GM19452 (cell line): ENCODE data around the gene CDK6.
A peak's percentile ranks its signal among the peaks of the same experiment; 100 is the strongest.

Experiments used
- ATAC-seq: cut with Tn5 transposase; IDR thresholded peaks from one replicate; pipeline ENCODE4 v1.9.1; 2021; ENCODE audit not compliant: unreplicated experiment

CDK6 gene

DNA sequence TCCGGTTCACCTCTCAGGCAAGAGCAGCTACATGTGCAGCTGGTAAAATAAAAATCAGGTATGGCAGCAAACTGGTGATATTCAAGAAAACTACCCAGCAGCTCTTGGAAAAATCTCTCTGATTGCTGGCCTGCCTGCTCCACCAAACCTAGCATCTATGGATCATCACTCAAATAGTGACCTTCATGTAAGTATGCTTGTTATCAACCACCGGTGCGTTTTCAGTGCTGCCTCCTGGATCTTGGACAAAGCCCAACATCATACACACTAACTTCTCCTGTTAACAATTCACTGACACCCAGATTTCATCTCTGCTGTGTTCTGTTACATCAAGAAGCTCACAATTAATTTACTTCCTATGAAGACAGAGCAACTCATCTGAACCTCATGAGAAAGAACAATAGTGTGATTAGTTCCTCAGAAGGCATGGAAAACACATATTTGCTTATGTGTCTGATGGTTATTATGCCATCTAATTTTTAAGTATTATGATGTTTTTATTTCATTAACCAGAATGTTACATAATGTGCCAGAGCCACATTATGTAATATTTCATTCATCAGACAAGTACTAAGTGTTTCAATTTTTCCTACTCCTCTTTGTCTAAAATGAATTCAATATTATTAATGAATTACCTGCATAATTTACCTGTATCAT lies 8.8 kb downstream of the CDK6 start:
- no peak for ATAC-seq

DNA sequence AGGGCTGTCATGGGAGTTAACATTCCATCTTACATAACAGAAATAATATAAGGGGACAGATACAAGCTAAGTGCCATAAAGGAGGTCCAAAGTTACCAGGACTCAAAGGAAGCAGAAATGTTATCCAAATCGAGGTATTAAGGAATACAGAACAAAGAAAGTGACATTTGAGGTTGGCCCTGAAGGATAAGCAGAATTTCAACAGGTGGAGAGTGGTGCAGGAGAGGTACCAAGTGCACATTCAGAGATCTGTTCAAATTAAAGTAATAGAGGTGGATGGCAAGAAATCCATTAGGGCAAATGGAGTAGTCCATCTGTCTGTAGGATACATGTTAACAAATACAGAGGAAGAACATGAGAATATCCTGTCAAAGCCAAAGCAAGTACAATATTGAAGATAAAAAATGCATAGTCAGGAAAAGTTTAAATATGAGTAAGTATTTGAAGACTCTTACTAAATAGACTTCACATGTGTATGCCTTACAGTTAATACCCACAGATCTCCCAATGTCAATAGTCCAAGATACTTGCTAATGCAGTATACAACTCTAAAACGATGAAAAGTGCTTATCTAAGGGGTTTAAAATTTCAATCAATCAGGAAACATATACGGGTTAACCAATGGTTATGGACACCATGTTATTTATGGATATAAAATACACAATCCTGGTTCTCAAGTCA lies 10.0 kb downstream of the CDK6 start:
- no peak for ATAC-seq

DNA sequence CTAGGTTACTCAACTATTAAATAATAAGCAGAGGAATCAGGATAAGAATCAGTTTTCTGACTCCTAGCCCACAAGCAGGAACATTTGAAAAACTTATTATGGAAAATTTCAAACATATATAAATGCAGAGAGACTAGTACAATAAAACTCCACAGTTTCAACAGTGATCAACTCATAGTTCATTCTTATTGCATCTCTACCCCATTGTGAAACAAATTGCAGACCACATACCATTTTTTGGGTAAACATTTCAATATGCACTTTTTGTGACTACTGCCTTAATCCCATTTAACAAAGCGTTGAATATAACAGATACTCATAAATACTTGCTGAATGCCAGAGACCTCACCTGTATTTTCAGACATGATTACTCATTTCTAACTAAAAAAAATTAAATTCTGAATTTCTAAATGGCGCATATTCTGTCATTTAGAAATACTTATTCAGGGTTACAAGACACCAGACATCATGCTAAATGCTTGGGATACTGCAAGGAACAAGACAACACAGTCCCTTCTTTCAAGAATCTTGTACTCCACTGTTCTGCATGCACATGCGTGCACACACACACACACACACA lies 11.4 kb downstream of the CDK6 start:
- ATAC-seq, result no peak

DNA sequence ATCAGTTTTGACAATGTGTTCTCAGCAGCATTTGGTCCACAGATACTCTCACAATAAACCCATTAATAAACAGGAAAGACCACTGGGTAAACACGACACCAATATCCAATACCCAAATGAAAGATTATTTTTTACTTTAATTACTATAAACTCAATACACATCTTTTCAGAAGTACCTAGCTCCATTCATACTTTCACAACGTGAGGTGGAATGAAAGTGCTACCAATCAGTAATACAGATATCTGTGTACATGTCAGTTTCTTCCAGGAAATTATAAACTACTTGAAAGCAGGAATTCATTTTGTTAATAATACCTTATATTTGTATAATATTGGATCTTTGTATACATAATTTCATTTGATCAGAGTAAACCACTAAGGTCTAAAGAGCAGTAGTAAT lies 11.9 kb downstream of the CDK6 start:
- ATAC-seq, result no peak

DNA sequence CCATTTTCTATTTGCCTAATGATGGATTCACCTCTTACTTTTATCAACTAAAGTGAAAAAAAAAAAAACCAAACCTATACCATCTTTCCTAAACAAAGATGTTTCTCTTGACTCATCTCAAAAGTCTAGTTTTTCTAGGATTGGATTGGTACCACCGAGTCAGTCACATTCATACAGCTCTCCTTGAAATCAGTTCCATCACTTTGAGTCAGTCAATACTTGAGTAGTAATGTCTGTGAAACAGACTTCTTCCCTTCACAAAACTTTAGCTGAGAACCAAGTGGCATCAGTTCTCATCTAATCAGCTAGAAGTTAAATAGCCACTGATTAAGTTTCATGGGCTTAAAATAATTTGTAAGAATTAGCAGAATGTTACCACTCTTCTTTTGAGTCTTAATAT lies 13.3 kb downstream of the CDK6 start:
- no peak for ATAC-seq

DNA sequence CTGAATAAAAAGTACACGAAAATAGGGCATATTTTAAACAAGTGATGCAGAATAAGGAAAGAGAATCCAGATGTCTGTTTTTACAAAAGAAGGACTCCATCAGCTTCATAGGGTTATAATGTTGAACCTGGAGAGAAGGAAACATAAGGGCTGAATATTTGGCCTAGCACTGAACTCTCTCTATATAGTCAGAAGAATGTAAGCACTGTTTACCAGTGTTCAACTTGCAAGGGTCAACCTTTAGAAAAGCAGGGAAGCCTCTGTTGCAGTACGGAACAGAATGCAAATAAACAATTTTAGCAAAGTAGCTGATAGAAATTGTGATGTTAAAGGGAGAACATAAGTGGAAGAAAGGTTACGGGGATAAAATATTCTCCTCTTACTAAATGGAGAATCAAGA lies 16.2 kb downstream of the CDK6 start:
- ATAC-seq, result no peak

DNA sequence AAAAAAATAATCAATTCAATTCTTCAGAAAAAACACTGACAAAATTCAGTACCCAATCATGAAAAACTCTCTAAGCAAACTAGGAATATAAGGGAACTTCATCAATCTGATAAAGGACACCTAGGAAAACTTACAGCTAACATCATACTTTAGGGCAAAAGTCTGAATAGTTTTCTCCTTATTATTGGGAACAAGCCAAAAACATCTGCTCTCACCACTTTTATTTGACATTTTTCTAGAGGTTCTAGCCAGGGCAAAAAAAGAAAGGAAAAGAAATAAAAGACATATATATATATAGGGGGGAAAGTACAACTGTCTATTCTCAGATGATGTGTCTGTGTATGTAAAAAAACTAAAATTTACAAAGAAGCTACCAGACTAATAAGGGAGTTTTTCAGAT lies 19.0 kb downstream of the CDK6 start:
- no peak for ATAC-seq

DNA sequence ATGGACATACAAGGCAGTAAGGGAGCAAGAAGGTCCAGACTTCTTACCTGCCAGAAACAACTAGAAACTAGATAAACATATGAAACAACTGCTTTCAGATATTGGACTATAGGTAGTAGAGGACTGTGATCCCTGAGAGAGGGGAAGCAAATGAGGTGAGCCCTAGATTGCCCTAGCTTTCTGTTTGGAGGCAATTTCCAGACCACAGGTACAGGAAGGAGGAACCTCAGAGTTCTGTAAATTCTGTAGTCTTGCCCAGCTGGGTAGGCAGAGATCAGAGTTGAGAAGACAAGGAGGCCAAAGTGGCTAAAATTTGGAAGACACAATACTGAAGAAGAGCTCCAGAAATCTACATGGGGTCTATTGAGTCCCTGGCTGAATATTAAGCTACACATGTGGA lies 21.0 kb downstream of the CDK6 start:
- ATAC-seq, result no peak

DNA sequence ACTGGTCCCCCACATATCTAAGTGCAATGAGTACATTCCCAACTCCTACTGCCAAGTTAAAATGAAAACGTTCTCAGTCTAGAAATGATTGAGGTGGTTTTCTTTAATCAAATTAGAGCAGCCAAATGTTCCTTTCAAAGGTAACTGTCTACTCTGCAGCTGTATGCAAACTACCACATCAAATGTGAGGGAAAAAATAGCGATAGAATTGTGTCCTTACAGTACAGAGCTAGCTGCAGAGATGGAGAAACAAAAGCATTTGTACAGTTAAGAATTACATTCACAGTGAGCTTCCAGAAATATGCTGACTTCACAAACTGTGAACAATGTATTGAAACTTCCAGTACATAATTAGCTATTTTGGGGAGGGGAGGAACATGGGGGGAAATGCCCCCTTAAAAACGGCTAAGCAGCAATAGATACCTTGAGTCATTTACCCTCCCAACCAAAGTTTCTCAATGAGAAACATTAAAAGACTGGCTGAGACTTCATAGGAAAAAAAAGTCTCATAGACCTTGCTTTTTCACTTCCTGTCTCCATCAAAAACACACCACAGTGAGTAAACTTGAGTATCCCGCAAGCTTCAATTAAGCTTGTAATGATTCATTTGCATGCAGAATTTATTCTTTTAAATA lies 22.9 kb downstream of the CDK6 start:
- ATAC-seq, result peak; percentile 43

DNA sequence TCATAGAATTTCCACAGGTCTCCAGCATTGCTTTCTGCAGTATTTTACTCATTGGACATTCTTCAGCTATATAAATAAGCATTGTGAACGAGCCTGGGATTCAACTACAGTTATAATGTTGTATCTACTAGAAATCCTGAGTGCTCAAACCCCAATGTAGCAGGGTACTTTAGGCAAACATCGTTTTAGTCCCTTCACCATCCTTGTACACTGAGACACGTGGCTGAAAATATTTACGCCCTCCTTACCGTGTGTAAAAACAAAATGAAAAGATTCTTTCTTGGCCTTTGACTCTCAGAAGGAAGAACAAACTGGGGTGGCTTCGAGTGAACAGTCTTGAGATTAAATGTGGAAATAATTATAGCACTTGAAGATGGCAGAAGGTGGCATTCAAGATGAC lies 25.2 kb downstream of the CDK6 start:
- no peak for ATAC-seq

DNA sequence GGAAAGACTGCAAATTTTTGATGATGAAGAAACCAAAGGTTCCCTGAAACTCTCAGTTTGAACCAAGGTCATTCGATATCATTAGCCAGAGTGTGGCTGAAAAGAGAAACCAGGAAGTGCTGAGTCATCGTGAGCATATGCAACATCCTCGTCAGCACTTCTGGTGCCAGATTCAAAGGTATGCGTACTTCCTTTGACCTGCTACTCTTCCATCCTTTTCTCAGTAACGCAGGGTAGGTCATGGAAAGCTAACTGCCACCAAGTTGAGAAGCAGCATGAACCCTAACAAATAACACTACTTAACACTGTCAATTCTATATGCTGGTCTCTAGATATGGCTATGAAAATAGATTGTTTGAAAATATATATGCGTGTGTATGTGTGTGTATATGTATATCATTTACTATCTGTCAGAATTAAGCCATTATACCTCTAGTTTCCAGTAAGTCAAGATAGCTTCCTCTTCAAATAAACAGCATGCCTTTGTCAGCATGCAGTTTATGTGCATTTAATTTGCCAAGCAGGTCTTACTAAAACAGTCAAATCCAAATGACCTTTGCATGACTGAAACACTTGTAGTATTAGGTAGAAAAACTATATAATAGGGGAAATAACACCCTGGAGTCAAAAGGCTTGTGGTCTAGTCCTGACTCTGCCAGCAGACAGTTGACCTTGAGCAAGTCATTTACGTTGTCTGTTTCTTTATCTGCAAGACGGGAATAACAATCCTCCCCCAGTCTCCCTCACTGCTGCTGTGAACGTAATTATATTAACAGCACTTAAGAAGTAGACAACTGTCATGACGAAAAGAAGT lies 26.4 kb downstream of the CDK6 start:
- peak; percentile 81 for ATAC-seq

DNA sequence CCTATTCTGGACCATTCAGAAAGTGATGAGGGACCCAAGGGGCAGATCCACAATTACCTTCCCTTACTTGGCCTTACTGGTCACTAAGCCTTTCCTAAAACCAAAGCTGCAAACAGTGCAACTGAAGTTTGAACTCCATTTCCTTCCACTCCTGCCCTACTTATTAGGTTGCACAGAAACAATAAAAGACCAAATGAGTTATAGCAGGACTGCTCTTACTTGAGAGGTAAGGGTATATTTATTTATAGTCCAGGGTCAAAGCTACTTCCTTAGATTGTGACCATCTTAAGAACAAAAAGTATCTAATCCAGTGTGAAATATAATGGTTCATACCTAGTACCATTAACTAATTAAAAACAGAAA lies 27.0 kb downstream of the CDK6 start:
- peak; percentile 29 for ATAC-seq

DNA sequence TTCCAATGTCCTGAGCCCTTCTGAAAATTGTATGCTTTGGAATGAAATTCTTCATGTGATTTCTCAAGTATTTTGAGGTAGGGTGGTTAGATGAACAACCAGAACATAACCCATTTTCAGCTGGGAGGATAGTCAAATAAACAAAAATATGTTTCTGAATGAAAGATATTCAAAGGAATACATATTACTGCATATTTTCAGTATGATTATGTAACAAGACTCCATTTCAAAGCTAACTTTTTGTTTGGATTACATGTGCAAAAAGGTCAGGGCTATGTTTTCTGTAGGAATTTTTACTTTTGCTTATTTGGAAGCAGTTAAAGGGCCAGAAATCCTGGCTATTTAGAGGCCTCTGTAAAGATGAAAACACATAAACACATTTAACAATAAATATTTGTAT lies 27.7 kb downstream of the CDK6 start:
- ATAC-seq, result no peak

DNA sequence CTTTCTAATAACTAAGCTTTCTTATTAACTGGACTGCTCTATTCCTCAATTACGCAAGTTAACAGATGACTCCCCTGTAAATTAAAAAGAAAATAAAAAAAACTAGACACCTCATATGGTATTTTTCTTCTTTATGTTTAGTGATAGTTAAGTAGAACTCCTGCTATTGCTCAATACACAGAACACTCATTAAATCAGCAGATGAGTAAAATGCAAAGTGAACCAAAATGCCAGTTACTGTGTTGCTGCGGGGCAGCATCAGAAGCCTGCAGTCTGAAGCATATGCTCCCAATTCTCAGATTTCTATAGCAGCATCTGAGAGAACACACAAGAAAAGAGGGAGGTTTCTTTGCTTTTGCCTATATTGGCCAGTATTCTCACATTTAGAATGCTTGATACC lies 28.4 kb downstream of the CDK6 start:
- no peak for ATAC-seq

DNA sequence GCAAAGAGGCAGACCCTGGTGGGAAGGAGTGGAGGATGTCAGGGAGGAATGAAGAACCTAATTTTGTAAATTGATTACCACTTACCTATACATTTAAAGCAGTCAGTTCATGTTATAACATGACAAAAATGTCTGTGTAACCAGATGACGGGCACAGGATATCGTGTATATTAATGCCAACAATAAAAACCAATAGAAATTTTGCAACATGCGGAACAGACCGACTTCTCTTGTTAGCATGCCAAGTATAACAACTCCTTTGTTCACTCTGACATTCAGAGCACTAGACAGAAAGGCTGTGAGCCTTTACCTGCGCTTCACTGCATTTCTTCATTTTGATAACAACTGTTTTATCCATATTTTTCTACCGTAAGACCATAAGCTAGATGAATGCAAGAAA lies 29.9 kb downstream of the CDK6 start:
- no peak for ATAC-seq

DNA sequence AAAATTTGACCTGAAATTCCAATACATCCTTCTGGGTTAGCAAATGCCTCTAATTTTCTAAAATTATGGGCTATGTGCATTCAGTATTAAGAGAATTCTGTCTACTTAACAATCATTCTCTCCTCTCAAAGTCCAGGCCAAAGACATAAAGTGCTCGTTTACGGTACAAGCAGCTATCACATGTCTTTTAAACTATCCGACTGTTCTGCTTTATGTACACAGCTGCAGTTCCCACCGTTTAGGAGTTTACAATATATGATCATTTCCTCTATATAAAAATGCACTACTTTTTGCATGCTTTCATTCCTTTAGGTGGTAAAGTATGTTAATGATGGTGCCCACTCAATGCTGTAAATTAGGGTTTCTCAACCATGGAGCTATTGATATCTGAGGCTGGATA lies 34.0 kb downstream of the CDK6 start:
- ATAC-seq, result no peak

DNA sequence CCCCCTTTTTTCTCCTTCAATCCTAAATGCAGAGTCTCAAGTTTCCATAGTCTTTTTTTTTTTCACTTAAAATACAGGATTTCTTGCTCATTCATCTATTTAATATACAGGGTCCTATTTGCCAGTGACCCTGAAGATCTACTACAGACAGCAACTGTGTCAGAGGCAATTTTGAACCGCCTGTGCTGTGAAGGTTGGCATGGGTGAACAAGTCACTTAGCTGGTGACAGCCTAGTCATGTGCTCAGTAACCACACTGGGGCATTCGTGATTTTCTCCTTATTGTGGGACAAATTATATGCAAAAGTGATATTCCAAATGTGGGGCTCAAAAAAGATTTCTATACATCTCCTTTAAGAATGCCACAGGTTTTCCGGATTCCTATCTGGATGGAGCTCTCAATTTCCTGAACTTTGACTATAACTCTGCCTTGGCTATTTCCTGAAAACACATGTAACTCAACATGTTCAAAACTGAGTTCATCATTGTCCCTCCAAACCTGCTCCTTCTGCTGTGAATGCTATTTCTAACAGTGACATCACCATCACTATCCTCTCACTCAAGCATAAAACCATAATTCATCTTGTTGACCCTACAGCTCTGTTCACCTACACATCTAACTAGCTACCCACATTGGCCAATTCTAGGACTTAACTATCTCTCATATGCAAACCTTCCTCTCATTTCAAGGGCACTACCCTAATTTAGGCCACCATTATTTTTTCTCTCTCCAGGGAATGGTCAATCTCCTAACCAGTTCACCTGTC lies 36.7 kb downstream of the CDK6 start:
- ATAC-seq, result peak; percentile 65

DNA sequence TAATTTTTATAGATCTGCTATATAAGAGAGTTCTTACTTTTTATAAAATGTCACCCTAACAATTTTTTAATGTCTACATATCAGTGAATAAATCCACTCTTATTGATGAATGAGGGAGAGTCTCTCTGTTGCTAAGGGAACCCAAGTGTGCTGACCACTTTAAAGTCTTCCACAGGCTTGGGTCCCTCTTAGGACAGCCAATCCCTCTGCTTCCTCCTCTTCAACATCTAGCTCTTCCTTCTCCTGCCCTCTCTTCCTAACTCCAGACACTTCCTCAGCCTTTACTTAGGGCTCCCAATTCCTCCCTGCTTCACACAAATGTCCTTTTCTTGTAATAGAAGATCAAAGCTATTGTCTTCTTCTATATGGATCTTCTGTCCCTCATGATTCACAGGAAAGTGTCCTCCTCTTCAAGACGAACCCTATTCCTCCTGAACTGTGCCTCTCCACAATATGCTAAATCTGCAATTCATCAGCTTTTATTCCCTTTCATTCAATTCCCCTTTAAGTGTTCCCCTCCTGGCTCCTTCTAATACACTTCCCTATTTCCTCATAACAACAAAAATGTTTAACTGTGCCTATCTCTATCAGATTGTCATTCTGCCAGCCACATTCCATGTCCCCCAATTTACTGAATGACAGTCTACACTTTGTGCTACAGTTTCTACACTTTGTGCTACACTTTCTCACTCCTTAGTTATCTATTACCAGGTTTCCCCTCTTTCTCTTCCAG lies 37.7 kb downstream of the CDK6 start:
- no peak for ATAC-seq

DNA sequence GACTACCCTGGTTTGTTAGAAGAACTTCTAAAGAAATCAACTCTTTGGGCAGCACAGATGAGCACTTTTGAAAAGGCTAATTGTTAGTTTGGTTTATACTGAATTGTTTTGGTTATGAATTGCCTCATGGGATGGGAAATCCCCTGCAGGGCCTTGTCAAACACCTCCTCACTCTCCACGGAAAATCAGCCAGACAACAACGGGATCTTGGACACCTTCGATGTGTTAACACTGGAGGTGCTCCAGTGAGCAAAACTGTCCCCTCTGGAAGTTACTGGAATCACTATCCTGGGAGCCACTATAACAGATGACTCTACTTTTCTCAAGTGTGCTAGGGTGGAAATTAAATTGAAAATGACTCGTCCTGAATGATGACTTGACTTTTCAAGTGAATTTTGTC lies 38.7 kb downstream of the CDK6 start:
- ATAC-seq, result no peak

DNA sequence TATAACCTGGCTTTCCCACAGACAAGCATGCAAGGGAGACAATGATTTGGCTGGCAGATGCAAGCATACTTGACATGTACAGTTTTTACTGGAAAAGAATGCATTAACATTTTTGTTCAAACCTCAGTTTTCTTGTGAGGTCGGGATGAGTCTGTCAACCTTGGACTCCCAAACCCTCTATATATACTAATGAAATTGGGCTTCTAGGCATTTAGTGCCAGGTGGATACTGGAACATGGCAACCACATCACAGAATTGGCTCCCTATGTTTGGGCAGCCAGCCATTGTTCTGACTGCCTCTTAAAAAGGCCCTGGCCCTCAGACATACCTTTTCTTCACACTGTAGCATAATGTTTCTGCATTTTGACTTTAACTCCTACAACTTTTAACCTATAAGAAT lies 39.1 kb downstream of the CDK6 start:
- ATAC-seq, result no peak
